AG04450 (cell line): Measurements from ENCODE around the gene ZNF492. TPM values are rescaled to one million over a fixed set of nuclear protein-coding genes. Genes with fewer than 3 reads are reported as not detected.
"Not testable (repeated sequence)": the region's sequence is repeated elsewhere in the genome, so short reads cannot be mapped to it uniquely, and the experiment has no call there.

Experiments used
- CTCF ChIA-PET: fragments of 300-600, 350-600 bp; formaldehyde crosslinking; extraction: SDS; loops from one replicate; lab custom pipeline; 2022; ENCODE audit warnings: antibody characterized with exemption, inconsistent platforms; lab: Charles Lee
- POLR2A ChIA-PET: fragments of 350-600 bp; formaldehyde crosslinking; extraction: SDS; loops from one replicate; lab custom pipeline; 2021; ENCODE audit warnings: antibody characterized with exemption, inconsistent platforms; lab: Yijun Ruan, JAX
- DNase-seq: peaks from one replicate; pipeline ENCODE4 v3.0.0-alpha.2; 2011; ENCODE audit warnings: low read depth, low spot score
- H3K27ac ChIP-seq: one replicate; pipeline ENCODE4 v1.5.1; 2012; ENCODE audit warnings: low read depth, low read length, control low read depth
- H3K27me3 ChIP-seq: one replicate; pipeline ENCODE4 v1.6.0; 2012; ENCODE audit warnings: low read length; ENCODE audit not compliant: control insufficient read depth, insufficient read depth
- H3K4me3 ChIP-seq: 2 replicates; pipeline ENCODE4 v1.5.1; 2011; ENCODE audit warnings: mild to moderate bottlenecking, low read depth, low read length, control low read depth
- H3K9me3 ChIP-seq: 2 replicates; pipeline ENCODE4 v1.5.1; 2012; ENCODE audit warnings: low read length; ENCODE audit not compliant: control insufficient read depth, insufficient read depth
- polyA plus RNA-seq: library from polyadenylated mRNA; depleted of rRNA; stranded (reverse); fragments of >200 nt; gene quantifications from 2 replicates; pipeline ENCODE4 v1.2.3, GENCODE V29; 2011; rRNA removed
- small RNA-seq: library from RNA; depleted of rRNA; stranded (forward); fragments of <200 nt; gene quantifications from one replicate; pipeline ENCODE3, GENCODE V24; 2012; ENCODE audit warnings: low read depth; ENCODE audit not compliant: insufficient read length
- TF ChIP-seq, protein P1 (sequence below): IDR thresholded peaks from 2 replicates; pipeline ENCODE4 v1.5.1; 2011; ENCODE audit warnings: low read depth, low read length, control low read depth, inconsistent platforms

The ZNF492 gene
- polyA plus RNA-seq, 1 experiment: 0.22 TPM

DNA sequence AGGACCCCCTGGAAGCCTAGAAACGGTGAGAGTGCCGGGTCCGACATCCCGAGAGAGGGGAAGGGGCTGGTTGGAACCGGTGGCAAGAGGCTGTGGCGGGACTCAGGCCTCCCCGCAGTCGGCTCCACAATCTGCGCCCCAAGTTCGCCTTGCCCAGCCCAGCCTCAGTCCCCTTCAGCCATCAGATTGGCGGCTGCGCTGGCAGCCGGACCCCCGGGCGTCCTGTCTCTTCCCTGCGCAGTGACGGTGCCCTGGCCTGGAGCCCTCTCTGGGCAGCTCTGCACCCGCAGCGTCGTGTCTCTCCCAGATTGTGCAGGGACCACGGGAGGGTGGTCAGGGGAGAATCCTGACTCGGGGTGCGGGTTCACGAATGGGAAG is 315 bp downstream of the ZNF492 start:
- no peak for DNase-seq
- TF ChIP-seq, protein P1, sequence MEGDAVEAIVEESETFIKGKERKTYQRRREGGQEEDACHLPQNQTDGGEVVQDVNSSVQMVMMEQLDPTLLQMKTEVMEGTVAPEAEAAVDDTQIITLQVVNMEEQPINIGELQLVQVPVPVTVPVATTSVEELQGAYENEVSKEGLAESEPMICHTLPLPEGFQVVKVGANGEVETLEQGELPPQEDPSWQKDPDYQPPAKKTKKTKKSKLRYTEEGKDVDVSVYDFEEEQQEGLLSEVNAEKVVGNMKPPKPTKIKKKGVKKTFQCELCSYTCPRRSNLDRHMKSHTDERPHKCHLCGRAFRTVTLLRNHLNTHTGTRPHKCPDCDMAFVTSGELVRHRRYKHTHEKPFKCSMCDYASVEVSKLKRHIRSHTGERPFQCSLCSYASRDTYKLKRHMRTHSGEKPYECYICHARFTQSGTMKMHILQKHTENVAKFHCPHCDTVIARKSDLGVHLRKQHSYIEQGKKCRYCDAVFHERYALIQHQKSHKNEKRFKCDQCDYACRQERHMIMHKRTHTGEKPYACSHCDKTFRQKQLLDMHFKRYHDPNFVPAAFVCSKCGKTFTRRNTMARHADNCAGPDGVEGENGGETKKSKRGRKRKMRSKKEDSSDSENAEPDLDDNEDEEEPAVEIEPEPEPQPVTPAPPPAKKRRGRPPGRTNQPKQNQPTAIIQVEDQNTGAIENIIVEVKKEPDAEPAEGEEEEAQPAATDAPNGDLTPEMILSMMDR: no peak
- Histone ChIP-seq H3K27me3 (no peaks in the 10 kb centered on the region), H3K9me3 (peaks cover 17% of the 10 kb centered on the region), H3K27ac (no peak overlapping the region), H3K4me3 (peak overlapping the region; percentile 72)
- ChIA-PET CTCF (no interaction called here), POLR2A (no interaction called here)

DNA sequence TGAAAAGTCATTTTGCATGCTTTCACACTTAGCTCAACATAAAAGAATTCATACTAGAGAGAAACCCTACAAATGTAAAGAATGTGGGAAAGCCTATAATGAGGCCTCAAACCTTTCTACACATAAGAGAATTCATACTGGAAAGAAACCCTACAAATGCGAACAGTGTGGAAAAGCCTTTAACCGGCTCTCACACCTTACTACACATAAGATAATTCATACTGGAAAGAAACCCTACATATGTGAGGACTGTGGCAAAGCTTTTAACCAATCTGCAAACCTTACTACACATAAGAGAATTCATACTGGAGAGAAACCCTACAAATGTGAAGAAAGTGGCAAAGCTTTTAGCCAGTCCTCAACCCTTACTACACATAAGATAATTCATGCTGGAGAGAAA is 51.4 kb downstream of the ZNF492 start:
- H3K4me3 ChIP-seq, H3K27me3 ChIP-seq, CTCF ChIA-PET, H3K27ac ChIP-seq, POLR2A ChIA-PET, DNase-seq: not testable (repeated sequence)
- peaks cover 16% of the 10 kb centered on the region for H3K9me3 ChIP-seq

DNA sequence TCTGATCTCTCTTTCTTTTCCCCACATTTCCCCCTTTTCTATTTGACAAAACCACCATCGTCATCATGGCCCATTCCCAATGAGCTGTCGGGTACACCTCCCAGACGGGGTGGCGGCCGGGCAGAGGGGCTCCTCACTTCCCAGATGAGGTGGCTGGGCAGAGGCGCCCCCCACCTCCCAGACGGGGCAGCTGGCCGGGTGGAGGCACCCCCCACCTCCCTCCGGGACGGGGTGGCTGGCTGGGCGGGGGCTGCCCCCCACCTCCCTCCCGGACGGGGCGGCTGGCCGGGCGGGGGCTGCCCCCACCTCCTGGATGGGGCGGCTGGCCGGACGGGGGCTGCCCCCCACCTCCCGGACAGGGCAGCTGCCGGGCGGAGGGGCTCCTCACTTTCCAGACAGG is 68.5 kb downstream of the ZNF492 start:
- DNase-seq, POLR2A ChIA-PET, H3K4me3 ChIP-seq, CTCF ChIA-PET, H3K27me3 ChIP-seq, H3K27ac ChIP-seq: not testable (repeated sequence)
- H3K9me3 ChIP-seq: peaks cover 46% of the 10 kb centered on the region

DNA sequence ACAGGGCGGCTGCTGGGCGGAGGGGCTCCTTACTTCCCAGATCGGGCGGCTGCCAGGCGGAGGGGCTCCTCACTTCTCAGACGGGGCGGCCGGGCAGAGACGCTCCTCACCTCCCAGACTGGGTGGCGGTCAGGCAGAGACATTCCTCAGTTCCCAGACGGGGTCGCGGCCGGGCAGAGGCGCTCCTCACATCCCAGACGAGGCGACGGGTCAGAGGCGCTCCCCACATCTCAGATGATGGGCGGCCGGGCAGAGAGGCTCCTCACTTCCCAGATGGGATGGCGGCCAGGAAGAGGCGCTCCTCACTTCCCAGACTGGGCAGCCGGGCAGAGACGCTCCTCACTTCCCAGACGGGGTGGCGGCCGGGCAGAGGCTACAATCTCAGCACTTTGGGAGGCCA is 69.0 kb downstream of the ZNF492 start:
- H3K27me3 ChIP-seq, POLR2A ChIA-PET, H3K4me3 ChIP-seq, DNase-seq, CTCF ChIA-PET, H3K27ac ChIP-seq: not testable (repeated sequence)
- peaks cover 46% of the 10 kb centered on the region for H3K9me3 ChIP-seq

DNA sequence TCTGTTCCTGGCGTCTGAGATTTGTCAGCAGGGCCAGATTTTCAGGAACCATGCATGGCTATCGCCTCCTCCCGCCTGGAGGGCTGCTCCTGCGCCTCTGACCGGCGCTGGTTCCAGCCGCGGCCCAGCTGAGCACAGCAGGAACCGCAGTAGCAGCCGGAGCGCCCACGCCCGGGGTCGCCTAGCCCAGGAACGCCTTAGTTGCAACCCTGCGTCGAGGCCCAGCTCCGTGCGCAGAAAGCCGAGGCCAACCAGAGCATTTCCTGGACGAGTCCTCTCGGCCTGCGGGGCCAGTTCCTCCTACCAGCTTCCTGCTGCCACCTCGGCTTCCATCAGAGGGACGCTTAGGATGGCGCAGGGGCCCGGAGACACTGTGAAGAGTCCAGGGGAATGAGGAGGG is 74.9 kb downstream of the ZNF492 start:
- DNase-seq: no peak
- TF ChIP-seq, protein P1: no peak
- POLR2A ChIA-PET: no interaction called here
- no peak overlapping the region for H3K27ac ChIP-seq
- peaks cover 37% of the 10 kb centered on the region for H3K9me3 ChIP-seq
- CTCF ChIA-PET: no interaction called here
- H3K27me3 ChIP-seq: no peaks in the 10 kb centered on the region
- no peak overlapping the region for H3K4me3 ChIP-seq

Small RNA genes within 50 kb of the gene (small RNA-seq; reads per million reads assigned to genes)
- gene AC011467.2: not detected

Other genes with a start within 250 kb of the ZNF492 start
- gene ZNF98, start 212.0 kb upstream of the ZNF492 start, polyA plus RNA-seq: not detected in 2 replicates
- gene ZNF99, start 149.8 kb downstream of the ZNF492 start, polyA plus RNA-seq: not detected in 2 replicates
- gene ZNF723, start 198.0 kb downstream of the ZNF492 start, polyA plus RNA-seq: not detected in 2 replicates